Testis (tissue), 5 donors: Measurements from ENCODE around the gene OR10W1. TPM values are rescaled to one million over a fixed set of nuclear protein-coding genes. Genes with fewer than 3 reads are reported as not detected.

Experiments
- DNase-seq: peaks from one replicate; pipeline ENCODE4 v3.0.0-alpha.2; 2019
- H3K27ac ChIP-seq, 2 donors: fragments of 200-600 bp; sonication (generic); one replicate each; pipeline ENCODE4 v1.5.1; 2019
- H3K27me3 ChIP-seq: fragments of 200-600 bp; sonication (generic); one replicate; pipeline ENCODE4 v1.5.1; 2019
- H3K36me3 ChIP-seq: fragments of 200-600 bp; sonication (generic); one replicate; pipeline ENCODE4 v1.5.1; 2017; ENCODE audit warnings: low read depth; ENCODE audit errors: missing control alignments
- H3K4me1 ChIP-seq: fragments of 200-600 bp; sonication (generic); one replicate; pipeline ENCODE4 v1.5.1; 2019
- H3K4me3 ChIP-seq, 2 donors: fragments of 200-600 bp; sonication (generic); one replicate each; pipeline ENCODE4 v1.5.1; 2017 to 2019
- H3K9me3 ChIP-seq: fragments of 200-600 bp; sonication (generic); one replicate; pipeline ENCODE4 v1.5.1; 2017
- CTCF ChIP-seq, 3 experiments: fragments of 450-650 bp in 2 of 3; fragments of 200-600 bp in 1 of 3; sonication (generic) in 1 of 3; IDR thresholded peaks; one replicate each; pipeline ENCODE4 v1.5.1; 2016 to 2019; ENCODE audit warnings: antibody characterized with exemption in 3 of 3, mild to moderate bottlenecking in 2 of 3, moderate library complexity in 1 of 3
- POLR2A ChIP-seq: fragments of 450-650 bp; IDR thresholded peaks from one replicate; pipeline ENCODE4 v1.6.1; 2017; ENCODE audit warnings: antibody characterized with exemption, mild to moderate bottlenecking, moderate library complexity
- WGBS, 2 donors: methylation state at CpG; one replicate each; pipeline ENCODE4 v1.1.5; 2018; 5-methylcytosine and 5-hydroxymethylcytosine counted together
- intact Hi-C: fragments of 100-400 bp; cut with DNase I; formaldehyde crosslinking; loops from one replicate; pipeline ENCODE4 v1.15.1; 2023; ENCODE audit warnings: low total_unique reads
- long read RNA-seq, 2 donors: transcript quantifications; one replicate each; lab custom pipeline, GENCODE V29; 2026
- polyA plus RNA-seq: library from polyadenylated mRNA; stranded (reverse); fragments of 350-450 nt; fragmentation: Illumina TruSeq; extraction: RNeasy Lipid Tissue Mini Kit (QIAGEN cat#74804); gene quantifications from one replicate; pipeline ENCODE4 v1.2.3, GENCODE V29; 2014; ENCODE audit warnings: low read depth, low replicate concordance; ENCODE audit not compliant: insufficient read depth
- total RNA-seq, 2 donors: library from RNA; depleted of rRNA; stranded (reverse); fragments of >200 nt; gene quantifications; one replicate each; pipeline ENCODE4 v1.2.3, GENCODE V29; 2016

The OR10W1 gene
- not detected for total RNA-seq
- not detected for polyA plus RNA-seq
- long read RNA-seq, donor 1 = 0 reads
- long read RNA-seq, donor 2 = 0 reads

- DNase-seq = no peak
- TF ChIP-seq POLR2A = no peak
- TF ChIP-seq CTCF (IDR thresholded peaks at IDR 0.05) = no peak
- no peaks in the 10 kb centered on the region for H3K36me3 ChIP-seq
- no peak within 1 kb of the TSS for H3K27ac ChIP-seq
- no peaks in the 10 kb centered on the region for H3K4me1 ChIP-seq
- 88 to 90% methylated on average over 2 of the region's 2 CpGs for WGBS, 2 donors
- intact Hi-C loops = no loop called here
- H3K4me3 ChIP-seq = no peak within 1 kb of the TSS
- H3K9me3 ChIP-seq = no peaks in the 10 kb centered on the region
- H3K27me3 ChIP-seq = no peaks in the 10 kb centered on the region
Measured at GRCh38 chr11:58268142-58268541, at the start of gene OR10W1. Gene OR10W1 (minus strand): TSS chr11:58268260. CDS start chr11:58267858, 402 bp downstream.

- Histone ChIP-seq H3K36me3 (no peaks in the 10 kb centered on the region), H3K4me3 (no peak overlapping the region), H3K27me3 (no peaks in the 10 kb centered on the region), H3K4me1 (no peaks in the 10 kb centered on the region), H3K27ac (no peak overlapping the region), H3K9me3 (no peaks in the 10 kb centered on the region)
- TF ChIP-seq POLR2A = no peak
- TF ChIP-seq CTCF (IDR thresholded peaks at IDR 0.05) = no peak
- DNase-seq = no peak
- intact Hi-C loops = no loop called here
- WGBS, 2 donors = 67 to 68% methylated on average over 2 of the region's 2 CpGs
Measured at GRCh38 chr11:58316142-58316541, 48.1 kb upstream of the OR10W1 start.

- H3K4me1 ChIP-seq = no peaks in the 10 kb centered on the region
- WGBS, 2 donors = 88 to 97% methylated on average over 2 of the region's 2 CpGs
- no peak for TF ChIP-seq POLR2A
- intact Hi-C loops = no loop called here
- no peak overlapping the region for H3K4me3 ChIP-seq
- DNase-seq = no peak
- H3K9me3 ChIP-seq = no peaks in the 10 kb centered on the region
- H3K36me3 ChIP-seq = no peaks in the 10 kb centered on the region
- no peaks in the 10 kb centered on the region for H3K27me3 ChIP-seq
- no peak overlapping the region for H3K27ac ChIP-seq
Measured at GRCh38 chr11:58301576-58301975, 33.5 kb upstream of the OR10W1 start.

- no peak for DNase-seq
- WGBS, 2 donors = 68 to 85% methylated on average over 21 of the region's 21 CpGs
- Histone ChIP-seq H3K36me3 (no peaks in the 10 kb centered on the region), H3K4me3 (no peak overlapping the region), H3K27me3 (no peaks in the 10 kb centered on the region), H3K9me3 (no peaks in the 10 kb centered on the region), H3K4me1 (no peaks in the 10 kb centered on the region), H3K27ac (no peak overlapping the region)
- intact Hi-C loops = no loop called here
- TF ChIP-seq POLR2A (no peak), CTCF (IDR thresholded peaks at IDR 0.05) (no peak)
Measured at GRCh38 chr11:58292017-58292416, 24.0 kb upstream of the OR10W1 start.

- TF ChIP-seq CTCF (IDR thresholded peaks at IDR 0.05) (no peak), POLR2A (no peak)
- no peaks in the 10 kb centered on the region for H3K9me3 ChIP-seq
- DNase-seq = no peak
- intact Hi-C loops = no loop called here
- H3K27ac ChIP-seq = no peak overlapping the region
- H3K4me3 ChIP-seq = no peak overlapping the region
- H3K4me1 ChIP-seq = no peaks in the 10 kb centered on the region
- 67 to 78% methylated on average over 4 of the region's 4 CpGs for WGBS, 2 donors
- H3K36me3 ChIP-seq = no peaks in the 10 kb centered on the region
- no peaks in the 10 kb centered on the region for H3K27me3 ChIP-seq
Measured at GRCh38 chr11:58289266-58289665, 21.2 kb upstream of the OR10W1 start.
